IMR-90 (cell line): Measurements from ENCODE around the gene MET. TPM values are rescaled to one million over a fixed set of nuclear protein-coding genes. Genes with fewer than 3 reads are reported as not detected.

Experiments used
- ATAC-seq: fragments of 200-7000 bp; cut with Tn5 transposase; 2 replicates; pipeline ENCODE4 v1.9.1; 2020; ENCODE audit warnings: low read depth, mild to moderate bottlenecking, moderate library complexity
- BruUV-seq: library from RNA; stranded (reverse); fragments of 400-500 nt; replicated peaks from 2 replicates; lab custom pipeline; 2021; lab: Mats Ljungman, UMichigan
- CTCF ChIA-PET: fragments of 300-600 bp; formaldehyde crosslinking; extraction: SDS; loops from one replicate; lab custom pipeline; 2021; ENCODE audit warnings: antibody characterized with exemption; lab: Yijun Ruan, JAX
- POLR2A ChIA-PET: fragments of 300-600 bp; sonication (Branson Sonifier 250); formaldehyde crosslinking; loops from one replicate; lab custom pipeline; 2022; ENCODE audit warnings: antibody characterized with exemption; ENCODE audit not compliant: unreplicated experiment; lab: Charles Lee
- DNase-seq: peaks from one replicate; pipeline ENCODE4 v3.0.0; 2013
- H2AFZ ChIP-seq: replicated peaks from 2 replicates; pipeline ENCODE3; 2013; ENCODE audit warnings: low read length, mild to moderate bottlenecking; ENCODE audit not compliant: poor library complexity
- H2AK5ac ChIP-seq: 2 replicates; pipeline ENCODE4 v1.6.1; 2013; ENCODE audit warnings: low read depth, low read length, inconsistent platforms
- H2AK9ac ChIP-seq: replicated peaks from 2 replicates; pipeline ENCODE3; 2013; ENCODE audit warnings: mild to moderate bottlenecking, low read depth, low read length, moderate library complexity; ENCODE audit not compliant: poor library complexity
- H2BK120ac ChIP-seq: 2 replicates; pipeline ENCODE4 v1.6.1; 2013; ENCODE audit warnings: low read depth, low read length, inconsistent platforms
- H2BK15ac ChIP-seq: 3 replicates; pipeline ENCODE4 v1.6.1; 2013; ENCODE audit warnings: low read depth, low read length, inconsistent platforms
- H2BK20ac ChIP-seq: 2 replicates; pipeline ENCODE4 v1.6.1; 2013; ENCODE audit warnings: low read depth, mild to moderate bottlenecking, inconsistent platforms, low read length, moderate library complexity
- H2BK5ac ChIP-seq: 2 replicates; pipeline ENCODE4 v1.6.1; 2013; ENCODE audit warnings: mild to moderate bottlenecking, low read depth, low read length, inconsistent platforms; ENCODE audit not compliant: poor library complexity, severe bottlenecking
- H3K14ac ChIP-seq: replicated peaks from 2 replicates; pipeline ENCODE4 v1.6.1; 2013; ENCODE audit warnings: low read depth, low read length, inconsistent platforms
- H3K18ac ChIP-seq: 2 replicates; pipeline ENCODE4 v1.6.1; 2013; ENCODE audit warnings: low read depth, low read length, control low read depth
- H3K23ac ChIP-seq: 2 replicates; pipeline ENCODE4 v1.6.1; 2013; ENCODE audit warnings: low read depth, low read length, inconsistent platforms
- H3K27ac ChIP-seq: 2 replicates; pipeline ENCODE4 v1.5.1; 2013; ENCODE audit warnings: mild to moderate bottlenecking, control low read depth, low read length; ENCODE audit not compliant: insufficient read depth
- H3K27me3 ChIP-seq: 2 replicates; pipeline ENCODE4 v1.6.1; 2013; ENCODE audit warnings: low read length; ENCODE audit not compliant: control insufficient read depth, insufficient read depth
- H3K36me3 ChIP-seq: 2 replicates; pipeline ENCODE4 v1.6.1; 2013; ENCODE audit warnings: low read length, mixed read lengths; ENCODE audit not compliant: control insufficient read depth, insufficient read depth
- H3K4ac ChIP-seq: 2 replicates; pipeline ENCODE4 v1.6.1; 2013; ENCODE audit warnings: low read depth, low read length, inconsistent platforms
- H3K4me1 ChIP-seq: 2 replicates; pipeline ENCODE4 v1.6.1; 2013; ENCODE audit warnings: low read length, mixed read lengths; ENCODE audit not compliant: control insufficient read depth, insufficient read depth
- H3K4me2 ChIP-seq: 2 replicates; pipeline ENCODE4 v1.6.1; 2013; ENCODE audit warnings: low read depth, mild to moderate bottlenecking, control low read depth, low read length, moderate library complexity
- H3K4me3 ChIP-seq: 2 replicates; pipeline ENCODE4 v1.5.1; 2013; ENCODE audit warnings: low read depth, mild to moderate bottlenecking, control low read depth, low read length, moderate library complexity; ENCODE audit not compliant: insufficient read depth
- H3K56ac ChIP-seq: 2 replicates; pipeline ENCODE4 v1.6.1; 2013; ENCODE audit warnings: low read length, inconsistent platforms; ENCODE audit not compliant: insufficient read depth; ENCODE audit errors: extremely low read depth
- H3K79me1 ChIP-seq, 2 experiments: 2 replicates each; pipeline ENCODE4 v1.6.1; 2013; ENCODE audit warnings: low read length in 2 of 2, inconsistent platforms in 1 of 2, low read depth in 1 of 2
- H3K9ac ChIP-seq: 2 replicates; pipeline ENCODE4 v1.6.1; 2013; ENCODE audit warnings: low read depth, low read length, control low read depth
- H3K9me1 ChIP-seq: 2 replicates; pipeline ENCODE4 v1.6.1; 2013; ENCODE audit warnings: low read length, inconsistent platforms; ENCODE audit not compliant: insufficient read depth
- H3K9me3 ChIP-seq: 2 replicates; pipeline ENCODE4 v1.6.1; 2013; ENCODE audit warnings: low read length; ENCODE audit not compliant: control insufficient read depth, insufficient read depth
- H4K20me1 ChIP-seq: 2 replicates; pipeline ENCODE4 v1.6.1; 2013; ENCODE audit warnings: low read length, inconsistent platforms; ENCODE audit not compliant: insufficient read depth
- H4K5ac ChIP-seq: 2 replicates; pipeline ENCODE4 v1.6.1; 2013; ENCODE audit warnings: mild to moderate bottlenecking, low read depth, low read length, control low read depth
- H4K8ac ChIP-seq, 2 experiments: 2 replicates each; pipeline ENCODE4 v1.6.1; 2013; ENCODE audit warnings: low read depth in 2 of 2, low read length in 2 of 2, control low read depth in 1 of 2, inconsistent platforms in 1 of 2
- H4K91ac ChIP-seq: 2 replicates; pipeline ENCODE4 v1.6.1; 2013; ENCODE audit warnings: low read depth, low read length, inconsistent platforms; ENCODE audit not compliant: insufficient read depth
- CHD1 ChIP-seq: IDR thresholded peaks from 2 replicates; pipeline ENCODE4 v1.6.1; 2012; ENCODE audit warnings: low read depth, low read length, improper control_type of control experiment
- MAFK ChIP-seq: IDR thresholded peaks from 2 replicates; pipeline ENCODE4 v1.6.1; 2012; ENCODE audit warnings: low read depth, low read length, improper control_type of control experiment
- WGBS, 2 experiments: methylation state at CpG; one replicate each; pipeline versions ENCODE4 v1.1.5 to v1.1.7; 2013; ENCODE audit warnings: missing lambda C conversion rate in 2 of 2; ENCODE audit not compliant: insufficient read length in 1 of 2; ENCODE audit errors: extremely low coverage in 2 of 2; 5-methylcytosine and 5-hydroxymethylcytosine counted together
- dilution Hi-C: fragments of 300-500 bp; cut with HindIII; formaldehyde crosslinking; loops from one replicate; pipeline ENCODE4 v1.14.3; 2018; ENCODE audit warnings: low sequenced_read_pairs; ENCODE audit not compliant: unreplicated experiment
- in situ Hi-C: fragments of 300-500 bp; cut with MboI; formaldehyde crosslinking; loops from 3 replicates; pipeline ENCODE4 v1.14.3; 2019; ENCODE audit warnings: low sequenced_read_pairs, inconsistent platforms, mixed read lengths
- intact Hi-C: fragments of 100-400 bp; cut with micrococcal nuclease; formaldehyde crosslinking; loops from 2 replicates; pipeline ENCODE4 v1.10.0; 2022
- polyA plus RNA-seq, 3 experiments: library from polyadenylated mRNA; depleted of rRNA; stranded (reverse); fragments of >200 nt; gene quantifications; 2 replicates each; pipeline ENCODE4 v1.2.3, GENCODE V29; 2012; ENCODE audit warnings: low replicate concordance in 1 of 3
- total RNA-seq: library from RNA; depleted of rRNA; stranded (reverse); fragments of >200 nt; gene quantifications from 2 replicates; pipeline ENCODE4 v1.2.3, GENCODE V29; 2012
- TF ChIP-seq, protein P1 (sequence below): fragments of 150-350 bp; IDR thresholded peaks from 2 replicates; pipeline ENCODE4 v1.6.1; 2017; ENCODE audit warnings: mild to moderate bottlenecking, antibody characterized with exemption, low read length, low read depth

MET gene
- total and polyA plus RNA-seq, 2 of the 4 experiments (the other 2 are of a cell fraction) = 15.0 to 84.6 TPM

DNA sequence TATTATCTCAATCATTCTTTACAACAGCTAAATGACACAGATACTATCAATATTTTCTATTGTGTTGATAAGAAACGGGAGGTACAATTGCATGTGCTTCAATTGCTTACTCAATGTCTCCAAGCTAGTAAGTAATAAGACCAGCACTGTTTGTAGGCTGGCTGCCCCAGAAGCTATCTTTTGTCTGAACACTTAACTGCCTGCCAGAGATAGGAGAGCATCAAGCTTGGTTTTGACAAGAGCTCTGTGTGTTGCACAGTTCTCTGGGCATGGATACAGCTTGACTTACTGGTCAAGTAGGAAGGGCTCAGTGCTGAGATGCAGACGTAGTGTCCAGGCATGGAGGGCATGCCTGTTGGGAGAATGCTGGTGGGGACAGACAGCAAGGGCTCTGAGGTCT lies 164.1 kb downstream of the MET start:
- ChIA-PET POLR2A (no interaction called here), CTCF (no interaction called here)
- ATAC-seq (no peak), DNase-seq (no peak)
- no peak overlapping the region for H2BK5ac ChIP-seq
- no TSS peak for BruUV-seq
- no peaks in the 10 kb centered on the region for H4K20me1 ChIP-seq
- no CpG with 5 or more reads among the region's 2 CpGs for WGBS, 2 experiments
- H3K4me1 ChIP-seq = 0 out of 2 replicates have a peak, but pooled peaks cover 2% of the 10 kb centered on the region
- H4K91ac ChIP-seq = no peak overlapping the region
- no peaks in the 10 kb centered on the region for H3K79me1 ChIP-seq
- H3K9me3 ChIP-seq = no peaks in the 10 kb centered on the region
- H2BK120ac ChIP-seq = no peak overlapping the region
- no peak for TF ChIP-seq MAFK
- no peak for TF ChIP-seq CHD1
- TF ChIP-seq, protein P1, sequence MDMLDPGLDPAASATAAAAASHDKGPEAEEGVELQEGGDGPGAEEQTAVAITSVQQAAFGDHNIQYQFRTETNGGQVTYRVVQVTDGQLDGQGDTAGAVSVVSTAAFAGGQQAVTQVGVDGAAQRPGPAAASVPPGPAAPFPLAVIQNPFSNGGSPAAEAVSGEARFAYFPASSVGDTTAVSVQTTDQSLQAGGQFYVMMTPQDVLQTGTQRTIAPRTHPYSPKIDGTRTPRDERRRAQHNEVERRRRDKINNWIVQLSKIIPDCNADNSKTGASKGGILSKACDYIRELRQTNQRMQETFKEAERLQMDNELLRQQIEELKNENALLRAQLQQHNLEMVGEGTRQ = no peak
- no peak overlapping the region for H2AK9ac ChIP-seq
- H3K36me3 ChIP-seq = no peaks in the 10 kb centered on the region
- H3K14ac ChIP-seq = no peak overlapping the region
- intact Hi-C loops = no loop called here
- in situ Hi-C loops = no loop called here
- H2AK5ac ChIP-seq = no peak overlapping the region
- H3K27ac ChIP-seq = no peak overlapping the region
- no peak overlapping the region for H4K5ac ChIP-seq
- dilution Hi-C loops = no loop called here
- H3K9me1 ChIP-seq = no peaks in the 10 kb centered on the region
- H2BK15ac ChIP-seq = no peak overlapping the region
- H3K56ac ChIP-seq = no peak overlapping the region
- H3K18ac ChIP-seq = no peak overlapping the region
- H3K27me3 ChIP-seq = no peaks in the 10 kb centered on the region; the same call in 1 of the 2 replicates
- H3K23ac ChIP-seq = no peak overlapping the region
- no peak overlapping the region for H3K4ac ChIP-seq
- H2BK20ac ChIP-seq = no peak overlapping the region
- no peak overlapping the region for H3K4me2 ChIP-seq
- H2AFZ ChIP-seq = no peak overlapping the region
- no peak overlapping the region for H3K9ac ChIP-seq
- no peak overlapping the region for H4K8ac ChIP-seq
- no peak overlapping the region for H3K4me3 ChIP-seq
